Fibroblast of villous mesenchyme (primary cell): ENCODE measurements around the gene PCSK5. TPM values are rescaled to one million over a fixed set of nuclear protein-coding genes. Genes with fewer than 3 reads are reported as not detected.
A peak's percentile ranks its signal among the peaks of the same experiment; 100 is the strongest.

ENCODE experiments used
- DNase-seq: peaks from one replicate; pipeline ENCODE4 v3.0.0-alpha.2; 2010; ENCODE audit warnings: low read depth
- H3K4me3 ChIP-seq: 2 replicates; pipeline ENCODE4 v1.5.1; 2011; ENCODE audit warnings: low read depth, mild to moderate bottlenecking, low read length
- CTCF ChIP-seq: IDR thresholded peaks from 2 replicates; pipeline ENCODE4 v1.5.1; 2012; ENCODE audit warnings: low read depth, mild to moderate bottlenecking, low read length; ENCODE audit not compliant: insufficient read depth
- total RNA-seq: library from RNA; depleted of rRNA; stranded (reverse); fragments of >200 nt; gene quantifications from 2 replicates; pipeline ENCODE4 v1.2.3, GENCODE V29; 2012

PCSK5 gene
- total RNA-seq, 1 donor, result 1.7 TPM

GRCh38 chr9:76255781-76256455 is 365.4 kb downstream of the PCSK5 start:
- TF ChIP-seq CTCF, result no peak
- peak; percentile 94 for DNase-seq
- H3K4me3 ChIP-seq, result no peak overlapping the region

DNA sequence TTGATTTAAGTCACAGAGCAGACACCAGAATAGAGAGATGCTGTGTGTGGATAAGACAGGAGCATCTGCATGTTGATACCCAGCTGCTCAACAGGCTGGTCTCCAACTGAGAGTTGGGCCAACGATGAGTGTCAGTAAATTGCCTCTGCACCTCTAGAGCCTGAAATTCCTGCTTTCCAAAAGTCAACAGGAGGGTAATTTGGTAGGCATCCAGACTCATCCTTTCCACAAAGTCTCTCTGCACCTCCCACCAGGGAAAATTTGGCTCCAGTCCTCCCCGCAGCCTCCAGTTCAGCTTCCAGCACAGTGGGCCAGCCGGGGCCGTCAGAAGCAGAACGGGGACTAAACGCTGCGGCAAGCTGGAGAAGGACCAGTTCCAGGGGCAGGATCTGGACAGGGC is 366.8 kb downstream of the PCSK5 start:
- no peak overlapping the region for H3K4me3 ChIP-seq
- no peak for TF ChIP-seq CTCF
- no peak for DNase-seq

- H3K4me3 ChIP-seq, result no peak overlapping the region
- TF ChIP-seq CTCF, result no peak
- DNase-seq, result no peak
Observed at GRCh38 chr9:76266649-76267283, 376.3 kb downstream of the PCSK5 start.

DNA sequence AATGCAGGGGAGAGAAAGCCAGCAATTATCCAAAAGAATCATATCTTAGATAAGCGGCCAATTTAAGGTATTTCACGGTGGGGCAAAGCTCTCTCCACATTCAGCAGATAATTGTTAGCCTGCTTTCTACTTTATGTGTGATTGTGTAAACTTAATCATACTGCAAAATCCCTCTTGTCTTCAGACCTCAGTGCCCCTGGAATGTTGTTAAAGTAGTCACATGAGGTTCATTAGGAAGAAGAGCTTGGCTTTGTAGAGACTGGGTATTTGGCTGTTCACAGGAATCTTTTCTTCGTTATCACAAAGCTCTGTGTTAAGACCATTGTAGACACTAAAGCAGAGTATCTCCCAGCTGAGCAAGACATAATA is 376.8 kb downstream of the PCSK5 start:
- TF ChIP-seq CTCF, result no peak

GRCh38 chr9:76269789-76270188 is 379.3 kb downstream of the PCSK5 start:
- no peak overlapping the region for H3K4me3 ChIP-seq
- TF ChIP-seq CTCF, result no peak
- DNase-seq, result peak; percentile 43

More for the DNA sequence above, 376.8 kb downstream of the PCSK5 start:
- H3K4me3 ChIP-seq, result no peak overlapping the region
- DNase-seq, result no peak

- TF ChIP-seq CTCF, result no peak
- no peak for DNase-seq
- H3K4me3 ChIP-seq, result no peak overlapping the region
Observed at GRCh38 chr9:76271755-76272154, 381.3 kb downstream of the PCSK5 start.

DNA sequence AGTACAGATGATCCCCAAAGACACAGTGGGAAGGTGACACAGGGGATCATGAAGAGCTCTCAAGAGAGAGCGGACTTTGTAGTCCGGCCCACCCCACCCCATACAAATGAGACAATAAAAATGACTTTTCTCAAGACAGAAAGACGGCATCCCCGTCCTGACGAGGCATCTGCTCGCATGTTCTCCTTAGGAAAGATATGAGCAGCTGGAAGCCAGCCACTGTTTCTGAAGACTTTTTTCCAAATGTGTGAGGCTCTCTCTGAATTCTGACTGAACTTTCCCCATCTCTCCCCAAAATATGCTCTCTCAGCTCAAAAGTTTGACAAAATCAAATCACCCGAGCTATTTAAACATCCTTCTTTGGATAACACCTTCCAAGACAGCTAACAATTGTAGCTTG is 398.6 kb downstream of the PCSK5 start:
- DNase-seq, result no peak
- no peak overlapping the region for H3K4me3 ChIP-seq
- TF ChIP-seq CTCF, result no peak
